C4-2B (cell line): ENCODE measurements around the gene SELENOF.
A peak's percentile ranks its signal among the peaks of the same experiment; 100 is the strongest.

Source experiments
- H3K27ac ChIP-seq: fragments of 450-650 bp; 2 replicates; pipeline ENCODE4 v1.5.1; 2017
- CTCF ChIP-seq: fragments of 450-650 bp; conservative IDR thresholded peaks from 2 replicates; pipeline ENCODE4 v1.5.1; 2017; ENCODE audit warnings: mild to moderate bottlenecking
- ZFX ChIP-seq: fragments of 450-650 bp; IDR thresholded peaks from 2 replicates; pipeline ENCODE4 v1.6.1; 2017

Gene SELENOF

GRCh38 chr1:86846164-86846647 is 67.7 kb downstream of the SELENOF start:
- H3K27ac ChIP-seq: no peak overlapping the region
- TF ChIP-seq CTCF: no peak
- TF ChIP-seq ZFX: no peak

- no peak overlapping the region for H3K27ac ChIP-seq
- TF ChIP-seq ZFX (no peak), CTCF (no peak)
Measured at GRCh38 chr1:86845514-86845913, 68.4 kb downstream of the SELENOF start.

- no peak for TF ChIP-seq CTCF
- no peak for TF ChIP-seq ZFX
- no peak overlapping the region for H3K27ac ChIP-seq
Measured at GRCh38 chr1:86841116-86841515, 72.8 kb downstream of the SELENOF start.

GRCh38 chr1:86833461-86834215 is 80.3 kb downstream of the SELENOF start:
- peak; percentile 81 for TF ChIP-seq CTCF
- no peak for TF ChIP-seq ZFX
- H3K27ac ChIP-seq: no peak overlapping the region

- TF ChIP-seq CTCF (no peak), ZFX (no peak)
- no peak overlapping the region for H3K27ac ChIP-seq
Measured at GRCh38 chr1:86832433-86832832, 81.5 kb downstream of the SELENOF start.

- TF ChIP-seq CTCF: no peak
- no peak for TF ChIP-seq ZFX
- no peak overlapping the region for H3K27ac ChIP-seq
Measured at GRCh38 chr1:86829321-86829720, 84.6 kb downstream of the SELENOF start.

GRCh38 chr1:86828024-86828423 is 85.9 kb downstream of the SELENOF start:
- TF ChIP-seq CTCF (no peak), ZFX (no peak)
- no peak overlapping the region for H3K27ac ChIP-seq
